Astrocyte (in vitro differentiated cells and primary cell): ENCODE data around the gene C18orf63. TPM values are rescaled to one million over a fixed set of nuclear protein-coding genes. Genes with fewer than 3 reads are reported as not detected.

Experiments used
- DNase-seq: peaks from one replicate; pipeline ENCODE4 v3.0.0-alpha.2; 2010; ENCODE audit warnings: low read depth
- FAIRE-seq: peaks from 2 replicates; lab custom pipeline; 2011; peaks lifted over from hg19 to GRCh38; lab: Jason Lieb, UNC
- H2AFZ ChIP-seq: 2 replicates; pipeline ENCODE4 v1.6.0; 2012; ENCODE audit warnings: low read depth, low read length, inconsistent platforms
- H3K27ac ChIP-seq: 2 replicates; pipeline ENCODE4 v1.5.1; 2011; ENCODE audit warnings: low read depth, low read length, inconsistent platforms
- H3K27me3 ChIP-seq: 2 replicates; pipeline ENCODE4 v1.6.0; 2011; ENCODE audit warnings: low read length, inconsistent platforms; ENCODE audit not compliant: insufficient read depth
- H3K36me3 ChIP-seq: 2 replicates; pipeline ENCODE4 v1.5.1; 2011; ENCODE audit warnings: low read length, inconsistent platforms; ENCODE audit not compliant: insufficient read depth
- H3K4me1 ChIP-seq: 2 replicates; pipeline ENCODE4 v1.5.1; 2011; ENCODE audit warnings: low read length, inconsistent platforms; ENCODE audit not compliant: insufficient read depth
- H3K4me2 ChIP-seq: 2 replicates; pipeline ENCODE4 v1.6.0; 2012; ENCODE audit warnings: low read length, inconsistent platforms
- H3K4me3 ChIP-seq: 2 replicates; pipeline ENCODE4 v1.5.1; 2011; ENCODE audit warnings: low read depth, mild to moderate bottlenecking, low read length, inconsistent platforms; ENCODE audit not compliant: insufficient read depth
- H3K79me2 ChIP-seq: 2 replicates; pipeline ENCODE4 v1.6.0; 2012; ENCODE audit warnings: mild to moderate bottlenecking, low read length, inconsistent platforms; ENCODE audit not compliant: insufficient read depth
- H3K9ac ChIP-seq: 2 replicates; pipeline ENCODE4 v1.6.0; 2012; ENCODE audit warnings: mild to moderate bottlenecking, low read length, inconsistent platforms
- H3K9me3 ChIP-seq: 2 replicates; pipeline ENCODE4 v1.5.1; 2012; ENCODE audit warnings: low read depth, mild to moderate bottlenecking, low read length, inconsistent platforms; ENCODE audit not compliant: insufficient read depth
- H4K20me1 ChIP-seq: 2 replicates; pipeline ENCODE4 v1.6.0; 2012; ENCODE audit warnings: low read length, inconsistent platforms; ENCODE audit not compliant: insufficient read depth
- H3K27ac Mint-ChIP-seq: one replicate; pipeline ENCODE4 v1.8.0; 2021; ENCODE audit warnings: mild to moderate bottlenecking, mixed read lengths; ENCODE audit not compliant: unreplicated experiment
- H3K27me3 Mint-ChIP-seq: one replicate; pipeline ENCODE4 v1.8.0; 2021; ENCODE audit warnings: low read depth, mixed read lengths; ENCODE audit not compliant: unreplicated experiment
- H3K36me3 Mint-ChIP-seq: one replicate; pipeline ENCODE4 v1.8.0; 2021; ENCODE audit warnings: low read depth, mixed read lengths; ENCODE audit not compliant: unreplicated experiment
- H3K4me1 Mint-ChIP-seq: one replicate; pipeline ENCODE4 v1.8.0; 2021; ENCODE audit warnings: low read depth, mixed read lengths; ENCODE audit not compliant: unreplicated experiment
- H3K4me3 Mint-ChIP-seq: one replicate; pipeline ENCODE4 v1.8.0; 2021; ENCODE audit warnings: mild to moderate bottlenecking, moderate library complexity, mixed read lengths; ENCODE audit not compliant: unreplicated experiment
- H3K9me3 Mint-ChIP-seq: one replicate; pipeline ENCODE4 v1.8.0; 2021; ENCODE audit warnings: mild to moderate bottlenecking, mixed read lengths; ENCODE audit not compliant: unreplicated experiment
- EZH2 ChIP-seq: IDR thresholded peaks from 2 replicates; pipeline ENCODE4 v1.6.1; 2012; ENCODE audit warnings: mild to moderate bottlenecking, low read length, inconsistent platforms; ENCODE audit not compliant: insufficient read depth
- total RNA-seq: library from RNA; stranded (reverse); gene quantifications from 2 replicates; pipeline ENCODE4 v1.2.1, GENCODE V29; 2021
- TF ChIP-seq, protein P1 (sequence below): IDR thresholded peaks from 2 replicates; pipeline ENCODE4 v1.5.1; 2011; ENCODE audit warnings: low read depth, mild to moderate bottlenecking, inconsistent platforms, low read length, moderate library complexity; ENCODE audit not compliant: insufficient read depth

Gene C18orf63
- total RNA-seq, 1 donor from 2014 or later: not detected

DNA sequence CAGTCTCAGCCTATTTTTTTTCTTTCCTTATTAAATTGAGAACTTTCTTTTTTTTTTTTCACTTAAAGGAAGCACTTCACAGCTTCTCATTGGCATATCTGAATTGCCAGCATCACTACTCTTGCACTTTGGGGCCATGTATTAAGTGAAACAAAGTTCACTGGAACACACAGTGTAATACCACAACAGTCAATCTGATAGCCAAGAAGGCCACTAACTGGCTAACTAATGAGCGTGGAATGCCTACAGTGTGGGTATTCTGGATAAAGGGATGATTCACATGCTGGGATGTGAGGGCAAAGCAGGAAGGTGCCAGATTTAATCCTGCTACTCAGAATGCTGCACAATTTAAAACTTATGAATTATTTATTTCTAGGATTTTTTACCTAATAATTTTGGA lies 11.7 kb upstream of the C18orf63 start:
- H2AFZ ChIP-seq: peak overlapping the region; percentile 10
- no peak overlapping the region for H3K27ac ChIP-seq
- Mint-ChIP-seq H3K27ac (no peak overlapping the region), H3K36me3 (no peaks in the 10 kb centered on the region), H3K4me1 (peaks cover 19% of the 10 kb centered on the region), H3K9me3 (no peaks in the 10 kb centered on the region), H3K27me3 (no peaks in the 10 kb centered on the region), H3K4me3 (no peak overlapping the region)
- DNase-seq (peak; percentile 70), FAIRE-seq (peak; percentile 63)
- no peaks in the 10 kb centered on the region for H3K36me3 ChIP-seq
- H3K4me1 ChIP-seq: peaks cover 11% of the 10 kb centered on the region
- H3K9me3 ChIP-seq: no peaks in the 10 kb centered on the region
- no peak overlapping the region for H3K4me2 ChIP-seq
- no peaks in the 10 kb centered on the region for H3K79me2 ChIP-seq
- TF ChIP-seq, protein P1, sequence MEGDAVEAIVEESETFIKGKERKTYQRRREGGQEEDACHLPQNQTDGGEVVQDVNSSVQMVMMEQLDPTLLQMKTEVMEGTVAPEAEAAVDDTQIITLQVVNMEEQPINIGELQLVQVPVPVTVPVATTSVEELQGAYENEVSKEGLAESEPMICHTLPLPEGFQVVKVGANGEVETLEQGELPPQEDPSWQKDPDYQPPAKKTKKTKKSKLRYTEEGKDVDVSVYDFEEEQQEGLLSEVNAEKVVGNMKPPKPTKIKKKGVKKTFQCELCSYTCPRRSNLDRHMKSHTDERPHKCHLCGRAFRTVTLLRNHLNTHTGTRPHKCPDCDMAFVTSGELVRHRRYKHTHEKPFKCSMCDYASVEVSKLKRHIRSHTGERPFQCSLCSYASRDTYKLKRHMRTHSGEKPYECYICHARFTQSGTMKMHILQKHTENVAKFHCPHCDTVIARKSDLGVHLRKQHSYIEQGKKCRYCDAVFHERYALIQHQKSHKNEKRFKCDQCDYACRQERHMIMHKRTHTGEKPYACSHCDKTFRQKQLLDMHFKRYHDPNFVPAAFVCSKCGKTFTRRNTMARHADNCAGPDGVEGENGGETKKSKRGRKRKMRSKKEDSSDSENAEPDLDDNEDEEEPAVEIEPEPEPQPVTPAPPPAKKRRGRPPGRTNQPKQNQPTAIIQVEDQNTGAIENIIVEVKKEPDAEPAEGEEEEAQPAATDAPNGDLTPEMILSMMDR: no peak
- no peak for TF ChIP-seq EZH2
- no peaks in the 10 kb centered on the region for H4K20me1 ChIP-seq
- no peak overlapping the region for H3K9ac ChIP-seq
- no peak overlapping the region for H3K4me3 ChIP-seq
- H3K27me3 ChIP-seq: no peaks in the 10 kb centered on the region

DNA sequence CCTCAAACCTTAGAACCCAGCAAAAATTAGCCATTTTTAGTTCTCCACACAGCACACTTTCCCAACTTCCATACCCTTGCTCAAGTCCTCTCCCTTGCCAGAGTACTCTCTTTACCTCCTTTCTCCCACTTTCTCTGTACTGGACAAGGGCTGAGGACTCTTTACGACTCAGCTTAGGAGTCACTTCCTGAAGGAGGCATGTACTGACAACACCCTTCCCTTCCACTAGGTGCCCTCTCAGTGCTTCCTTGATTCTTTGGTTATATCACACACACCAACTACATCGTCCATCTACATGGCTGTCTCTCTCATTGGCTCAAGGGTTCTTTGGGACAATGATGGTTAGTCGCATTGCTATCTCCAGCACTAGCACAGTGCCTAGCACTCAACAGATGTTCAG lies 5.2 kb upstream of the C18orf63 start:
- TF ChIP-seq, protein P1: no peak
- no peak for TF ChIP-seq EZH2
- no peak overlapping the region for H3K4me3 ChIP-seq
- no peaks in the 10 kb centered on the region for H3K27me3 Mint-ChIP-seq
- no peak overlapping the region for H2AFZ ChIP-seq
- H3K9me3 ChIP-seq: no peaks in the 10 kb centered on the region
- FAIRE-seq (peak; percentile 65), DNase-seq (no peak)
- no peaks in the 10 kb centered on the region for H3K36me3 Mint-ChIP-seq
- H3K36me3 ChIP-seq: no peaks in the 10 kb centered on the region
- H4K20me1 ChIP-seq: no peaks in the 10 kb centered on the region
- no peak overlapping the region for H3K27ac ChIP-seq
- H3K27me3 ChIP-seq: no peaks in the 10 kb centered on the region
- H3K4me1 Mint-ChIP-seq: no peaks in the 10 kb centered on the region
- no peaks in the 10 kb centered on the region for H3K79me2 ChIP-seq
- H3K4me2 ChIP-seq: no peak overlapping the region
- no peak overlapping the region for H3K4me3 Mint-ChIP-seq
- H3K4me1 ChIP-seq: no peaks in the 10 kb centered on the region
- H3K9me3 Mint-ChIP-seq: peaks cover 2% of the 10 kb centered on the region
- no peak overlapping the region for H3K9ac ChIP-seq
- no peak overlapping the region for H3K27ac Mint-ChIP-seq

DNA sequence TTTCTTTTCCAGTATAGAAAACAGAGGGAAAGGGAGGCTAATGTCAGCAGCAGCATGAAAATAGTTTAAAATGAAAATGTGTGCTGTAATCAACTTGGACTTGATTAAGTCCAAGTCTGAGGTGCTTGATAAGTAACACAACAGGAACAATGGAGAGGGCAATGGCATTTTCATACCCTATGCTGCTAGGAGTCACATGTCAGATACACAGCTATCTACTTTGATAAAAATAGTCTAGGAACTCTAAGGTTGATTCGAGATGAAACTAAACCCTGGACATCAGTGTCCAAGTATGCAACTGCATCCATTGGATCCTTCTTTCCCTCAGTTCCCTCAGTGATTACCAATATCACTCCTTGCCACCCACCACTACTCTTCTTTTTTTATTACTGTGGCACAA lies 4.6 kb upstream of the C18orf63 start:
- H3K9me3 ChIP-seq: no peaks in the 10 kb centered on the region
- DNase-seq: no peak
- Mint-ChIP-seq H3K4me3 (no peak overlapping the region), H3K27ac (no peak overlapping the region), H3K9me3 (peaks cover 2% of the 10 kb centered on the region), H3K36me3 (no peaks in the 10 kb centered on the region), H3K4me1 (no peaks in the 10 kb centered on the region), H3K27me3 (no peaks in the 10 kb centered on the region)
- H3K27me3 ChIP-seq: no peaks in the 10 kb centered on the region
- no peak overlapping the region for H2AFZ ChIP-seq
- H3K27ac ChIP-seq: no peak overlapping the region
- H3K79me2 ChIP-seq: no peaks in the 10 kb centered on the region
- H3K4me3 ChIP-seq: no peak overlapping the region
- no peak overlapping the region for H3K4me2 ChIP-seq
- H4K20me1 ChIP-seq: no peaks in the 10 kb centered on the region
- no peak overlapping the region for H3K9ac ChIP-seq
- TF ChIP-seq EZH2: no peak
- TF ChIP-seq, protein P1: no peak
- H3K36me3 ChIP-seq: no peaks in the 10 kb centered on the region
- no peaks in the 10 kb centered on the region for H3K4me1 ChIP-seq
- FAIRE-seq: no peak
